Omental fat pad (tissue), 4 donors: ENCODE results near the gene TYR. TPM values are rescaled to one million over a fixed set of nuclear protein-coding genes. Genes with fewer than 3 reads are reported as not detected.
"Not testable (repeated sequence)": the region's sequence is repeated elsewhere in the genome, so short reads cannot be mapped to it uniquely, and the experiment has no call there.

Experiments
- ATAC-seq: fragments of 150-250 bp; one replicate; pipeline ENCODE4 v1.9.1; 2016; ENCODE audit warnings: mild to moderate bottlenecking, moderate library complexity; ENCODE audit not compliant: low FRiP score
- DNase-seq: peaks from one replicate; pipeline ENCODE4 v3.0.0-alpha.2; 2019; ENCODE audit warnings: low spot score
- total RNA-seq, 4 donors: library from RNA; depleted of rRNA; stranded (reverse); fragments of >200 nt; gene quantifications; one replicate each; pipeline ENCODE4 v1.1.0, GENCODE V29; 2016
- TF ChIP-seq, protein P1 (sequence below), 3 donors: fragments of 450-650 bp; IDR thresholded peaks; one replicate each; pipeline ENCODE4 v1.5.1; 2016 to 2017; ENCODE audit warnings: antibody characterized with exemption in 3 of 3, mild to moderate bottlenecking in 3 of 3, moderate library complexity in 2 of 3

Gene TYR
- total RNA-seq, 4 donors from 2014 or later = not detected

DNA sequence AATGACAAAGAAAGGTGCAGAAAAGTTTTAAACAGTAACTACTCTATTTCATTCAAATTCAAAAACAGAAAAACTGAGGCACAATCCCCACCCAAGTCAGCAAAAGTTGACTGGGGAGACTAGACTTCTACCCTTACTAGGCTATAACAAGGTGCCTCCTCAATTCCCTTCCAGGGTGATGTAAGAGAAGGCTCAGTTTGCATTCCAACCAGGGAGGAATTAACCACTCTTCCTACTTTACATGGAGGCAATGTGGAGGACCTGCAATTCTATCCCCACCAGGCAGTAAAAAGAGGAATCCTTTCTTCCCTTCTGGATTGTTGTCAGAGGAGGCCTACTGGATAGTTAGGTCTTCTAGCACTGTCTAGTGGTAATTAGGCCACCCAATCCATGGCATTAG, 26.1 kb downstream of the TYR start:
- no peak for DNase-seq
- TF ChIP-seq, protein P1, sequence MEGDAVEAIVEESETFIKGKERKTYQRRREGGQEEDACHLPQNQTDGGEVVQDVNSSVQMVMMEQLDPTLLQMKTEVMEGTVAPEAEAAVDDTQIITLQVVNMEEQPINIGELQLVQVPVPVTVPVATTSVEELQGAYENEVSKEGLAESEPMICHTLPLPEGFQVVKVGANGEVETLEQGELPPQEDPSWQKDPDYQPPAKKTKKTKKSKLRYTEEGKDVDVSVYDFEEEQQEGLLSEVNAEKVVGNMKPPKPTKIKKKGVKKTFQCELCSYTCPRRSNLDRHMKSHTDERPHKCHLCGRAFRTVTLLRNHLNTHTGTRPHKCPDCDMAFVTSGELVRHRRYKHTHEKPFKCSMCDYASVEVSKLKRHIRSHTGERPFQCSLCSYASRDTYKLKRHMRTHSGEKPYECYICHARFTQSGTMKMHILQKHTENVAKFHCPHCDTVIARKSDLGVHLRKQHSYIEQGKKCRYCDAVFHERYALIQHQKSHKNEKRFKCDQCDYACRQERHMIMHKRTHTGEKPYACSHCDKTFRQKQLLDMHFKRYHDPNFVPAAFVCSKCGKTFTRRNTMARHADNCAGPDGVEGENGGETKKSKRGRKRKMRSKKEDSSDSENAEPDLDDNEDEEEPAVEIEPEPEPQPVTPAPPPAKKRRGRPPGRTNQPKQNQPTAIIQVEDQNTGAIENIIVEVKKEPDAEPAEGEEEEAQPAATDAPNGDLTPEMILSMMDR (IDR thresholded peaks at IDR 0.05) = no peak
- ATAC-seq = no peak

- no peak for ATAC-seq
- no peak for DNase-seq
- TF ChIP-seq, protein P1 (IDR thresholded peaks at IDR 0.05) = no peak
Observed at GRCh38 chr11:89205378-89205777, 27.7 kb downstream of the TYR start.

DNA sequence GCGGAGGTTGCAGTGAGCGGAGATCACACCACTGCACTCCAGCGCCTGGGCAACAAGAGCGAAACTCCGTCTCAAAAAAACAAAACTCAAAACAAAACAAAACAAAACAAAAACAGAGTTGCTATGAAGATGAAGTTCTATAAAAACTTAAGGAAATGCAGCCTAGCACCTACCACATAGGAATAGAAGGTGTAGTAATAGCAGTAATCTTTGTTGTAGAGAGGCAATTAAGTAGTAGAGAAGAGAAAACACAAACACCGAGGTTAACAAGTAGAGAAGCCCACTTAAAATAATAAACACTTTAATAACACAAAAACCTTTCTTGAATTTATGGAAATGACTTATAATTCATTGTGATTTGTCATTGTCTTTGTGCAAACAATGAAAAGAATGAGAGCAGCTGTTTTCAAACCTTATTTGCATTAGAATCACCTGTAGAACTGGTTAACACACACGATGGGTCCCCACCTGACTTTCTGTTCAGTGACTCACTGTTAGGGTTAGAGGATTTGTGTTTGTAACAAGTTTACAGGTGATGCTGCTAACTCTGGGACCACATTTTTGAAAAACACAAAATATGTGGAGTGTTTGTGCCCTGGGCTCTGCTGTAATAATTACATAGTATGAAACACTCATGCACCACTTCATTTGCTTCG, 43.1 kb downstream of the TYR start:
- TF ChIP-seq, protein P1 (IDR thresholded peaks at IDR 0.05) = no peak
- ATAC-seq (no peak), DNase-seq (no peak)

DNA sequence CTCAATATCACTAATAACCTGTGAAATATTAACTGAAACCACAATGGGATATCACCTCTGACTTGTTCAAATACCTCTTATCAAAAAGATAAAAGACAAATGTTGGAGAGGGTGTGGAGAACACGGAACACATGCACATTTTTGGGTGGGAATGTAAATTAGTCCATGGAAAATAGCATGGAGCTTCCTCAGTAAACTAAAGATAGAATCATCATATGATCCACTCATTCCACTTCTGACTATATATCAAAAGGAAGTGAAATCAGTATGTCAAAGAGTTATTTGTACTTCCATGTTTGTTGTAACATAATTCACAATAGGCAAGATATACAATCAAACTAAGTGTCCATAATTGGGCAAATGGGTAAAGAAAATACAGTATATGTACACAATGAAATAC, 57.4 kb downstream of the TYR start:
- DNase-seq (no peak), ATAC-seq (no peak)
- TF ChIP-seq, protein P1 (IDR thresholded peaks at IDR 0.05) = no peak

DNA sequence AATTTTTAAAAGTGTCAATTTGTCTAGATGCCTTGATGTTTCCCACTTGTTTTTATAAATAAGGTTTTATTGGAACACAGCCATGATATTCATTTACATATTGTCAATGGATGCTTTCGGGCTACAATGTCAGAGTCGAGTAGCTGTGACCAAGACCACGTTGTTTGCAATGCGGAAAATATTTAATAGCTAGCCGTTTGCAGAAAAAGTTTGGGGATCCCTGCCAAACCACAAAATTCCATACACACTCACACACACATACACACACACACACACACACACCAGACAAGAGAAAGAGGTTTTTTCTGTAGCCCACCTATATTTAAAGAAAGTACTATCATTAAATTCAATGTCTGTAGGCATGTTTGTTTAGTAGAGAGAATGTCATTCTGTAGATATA, 58.3 kb downstream of the TYR start:
- DNase-seq (no peak), ATAC-seq (no peak)
- TF ChIP-seq, protein P1 (IDR thresholded peaks at IDR 0.05) = no peak

DNA sequence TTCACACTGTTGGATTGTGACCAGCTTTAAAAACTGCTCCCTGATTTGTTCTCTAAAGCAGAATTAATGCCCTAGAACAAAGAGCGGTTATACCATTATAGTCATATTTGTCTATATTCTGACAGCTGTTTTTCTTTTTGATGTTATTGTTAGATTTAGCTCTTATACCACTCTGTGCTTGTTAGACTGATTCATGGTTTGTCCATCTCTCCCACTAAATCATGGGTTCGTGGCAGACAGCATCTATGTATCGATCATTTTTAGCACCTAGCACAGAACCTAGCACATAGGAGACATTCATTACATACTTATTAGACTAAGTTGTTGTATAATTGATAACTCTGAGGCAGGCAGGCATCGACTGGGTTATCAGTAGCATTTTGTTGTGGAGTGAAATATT, 69.3 kb downstream of the TYR start:
- ATAC-seq, DNase-seq: not testable (repeated sequence)

- DNase-seq = no peak
- TF ChIP-seq, protein P1 (IDR thresholded peaks at IDR 0.05) = no peak
- ATAC-seq = no peak
Observed at GRCh38 chr11:89249196-89249595, 71.5 kb downstream of the TYR start.

GRCh38 chr11:89261483-89261882, 83.8 kb downstream of the TYR start:
- not testable (repeated sequence) for ATAC-seq, DNase-seq
